ELF-1 (cell line): Measurements from ENCODE around the gene ACP7.

Experiments used
- DNase-seq: peaks from one replicate; pipeline ENCODE4 v3.0.0-alpha.2; 2016; ENCODE audit warnings: low read depth, low spot score

ACP7 gene

DNA sequence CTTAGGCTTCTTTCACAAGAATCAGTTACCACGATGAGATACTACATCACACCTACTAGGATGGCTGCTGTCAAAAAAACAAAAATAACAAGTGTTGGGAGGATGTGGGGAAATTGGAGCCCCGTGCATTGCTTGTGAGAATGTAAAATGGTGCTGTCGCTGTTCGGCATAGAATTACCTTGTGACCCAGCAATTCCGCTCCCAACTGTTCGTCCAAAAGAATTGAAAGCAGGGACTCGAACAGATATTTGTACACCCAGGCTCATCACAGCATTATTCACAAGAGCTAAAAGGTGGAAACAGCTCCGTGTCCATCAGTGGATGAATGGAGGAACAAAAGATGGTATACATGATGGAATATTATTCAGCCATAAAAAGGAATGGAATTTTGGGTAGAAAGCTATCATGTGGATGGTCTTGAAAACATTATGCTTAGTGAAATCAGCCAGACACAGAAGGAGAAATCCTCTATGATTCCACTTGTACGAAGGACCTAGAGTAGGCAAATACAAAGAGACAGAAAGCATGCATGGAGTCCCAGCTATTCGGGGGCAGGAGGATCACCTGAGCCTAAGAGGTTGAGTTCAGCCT is 64.9 kb downstream of the ACP7 start:
- no peak for DNase-seq

DNA sequence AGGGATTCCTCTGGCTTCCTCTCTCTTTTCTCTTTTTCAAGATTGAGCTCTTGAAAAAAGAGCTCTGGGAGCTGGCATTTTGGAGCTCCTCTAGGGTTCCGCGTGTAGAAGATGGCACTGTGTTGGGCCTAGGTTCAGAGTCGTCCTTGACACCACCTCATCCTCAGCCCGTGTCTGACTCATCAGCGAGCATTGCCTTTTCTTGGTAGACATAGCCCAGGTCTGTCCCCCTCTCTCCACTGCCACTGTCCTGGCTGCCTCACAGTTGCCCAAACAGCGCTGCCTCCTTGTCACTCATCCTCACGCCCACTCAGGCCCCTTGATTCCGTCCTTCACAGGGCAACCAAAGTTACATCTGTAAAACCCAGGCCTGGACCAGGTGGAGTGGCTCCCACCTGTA is 66.1 kb downstream of the ACP7 start:
- no peak for DNase-seq

- DNase-seq: no peak
These were observed 66.8 kb downstream of the ACP7 start for GRCh38 chr19:39150807-39151600.

GRCh38 chr19:39152066-39152465 is 67.9 kb downstream of the ACP7 start:
- DNase-seq: no peak

GRCh38 chr19:39154100-39154628 is 70.0 kb downstream of the ACP7 start:
- peak; percentile 45 for DNase-seq

- DNase-seq: peak; percentile 86
These were observed 70.5 kb downstream of the ACP7 start for GRCh38 chr19:39154629-39155100.

GRCh38 chr19:39155114-39155700 is 71.0 kb downstream of the ACP7 start:
- DNase-seq: no peak

DNA sequence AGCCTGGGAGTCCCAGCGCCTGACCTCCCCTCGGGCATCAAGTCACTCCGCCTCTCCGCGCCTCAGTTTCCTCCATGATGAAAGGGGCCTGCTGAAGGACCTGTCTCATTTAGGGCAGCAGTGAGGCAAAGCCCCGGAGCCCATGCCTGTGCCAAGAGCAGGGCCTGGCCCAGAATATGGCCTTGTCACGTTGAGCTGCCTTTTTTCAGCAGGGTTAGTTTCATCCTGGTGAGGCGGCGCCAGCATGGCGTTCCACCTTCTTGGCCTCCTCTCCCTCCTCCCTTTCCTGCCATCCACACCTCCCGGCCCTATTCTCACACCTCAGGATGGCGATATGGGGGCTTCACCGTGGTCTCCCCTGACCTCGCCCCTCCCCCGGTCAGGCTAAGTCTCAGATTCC is 71.6 kb downstream of the ACP7 start:
- DNase-seq: no peak

DNA sequence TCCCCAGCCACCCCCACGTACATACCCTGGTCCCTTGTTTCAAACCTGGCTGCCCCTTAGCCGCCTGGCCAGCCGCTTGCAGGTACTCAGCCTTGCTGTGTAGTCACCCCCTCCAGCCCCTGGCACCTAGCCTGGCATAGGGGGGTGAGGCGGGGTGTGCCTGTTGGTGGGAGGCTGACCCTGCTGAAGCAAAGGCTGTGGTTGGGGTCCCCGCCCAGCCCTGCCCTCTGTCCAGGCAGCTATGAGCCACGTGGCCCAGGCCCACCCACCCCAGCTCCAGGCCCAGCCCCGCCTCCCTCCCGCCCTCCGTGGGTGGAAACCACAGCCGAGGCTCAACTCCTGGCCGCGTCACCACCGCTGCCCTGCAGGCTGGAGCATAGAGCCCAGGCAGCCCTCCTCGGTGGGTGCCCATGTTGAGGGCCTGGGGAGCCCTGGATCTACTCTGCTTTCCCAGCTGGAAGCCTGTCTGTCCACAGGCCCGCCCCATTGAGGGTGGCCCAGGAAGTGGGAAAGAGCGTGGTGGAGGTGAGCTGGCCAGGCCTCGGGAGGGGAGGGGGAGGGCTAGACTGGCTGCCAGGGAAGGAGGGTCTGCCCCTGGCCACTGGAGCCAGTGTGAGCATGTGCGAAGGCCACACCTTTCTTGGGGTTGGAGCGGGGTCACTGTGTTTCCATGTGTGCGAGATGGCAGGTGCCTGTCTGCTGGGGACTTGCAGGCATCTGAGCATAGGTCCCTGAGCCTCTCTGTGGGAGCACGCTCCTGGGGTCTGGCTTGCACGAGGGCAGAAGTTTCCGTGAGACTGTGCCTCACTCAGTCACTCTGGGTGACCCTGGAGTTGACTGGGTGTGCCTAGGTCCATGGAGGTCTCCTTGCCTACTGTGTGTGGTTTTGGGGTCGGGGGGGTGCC is 72.4 kb downstream of the ACP7 start:
- DNase-seq: no peak

DNA sequence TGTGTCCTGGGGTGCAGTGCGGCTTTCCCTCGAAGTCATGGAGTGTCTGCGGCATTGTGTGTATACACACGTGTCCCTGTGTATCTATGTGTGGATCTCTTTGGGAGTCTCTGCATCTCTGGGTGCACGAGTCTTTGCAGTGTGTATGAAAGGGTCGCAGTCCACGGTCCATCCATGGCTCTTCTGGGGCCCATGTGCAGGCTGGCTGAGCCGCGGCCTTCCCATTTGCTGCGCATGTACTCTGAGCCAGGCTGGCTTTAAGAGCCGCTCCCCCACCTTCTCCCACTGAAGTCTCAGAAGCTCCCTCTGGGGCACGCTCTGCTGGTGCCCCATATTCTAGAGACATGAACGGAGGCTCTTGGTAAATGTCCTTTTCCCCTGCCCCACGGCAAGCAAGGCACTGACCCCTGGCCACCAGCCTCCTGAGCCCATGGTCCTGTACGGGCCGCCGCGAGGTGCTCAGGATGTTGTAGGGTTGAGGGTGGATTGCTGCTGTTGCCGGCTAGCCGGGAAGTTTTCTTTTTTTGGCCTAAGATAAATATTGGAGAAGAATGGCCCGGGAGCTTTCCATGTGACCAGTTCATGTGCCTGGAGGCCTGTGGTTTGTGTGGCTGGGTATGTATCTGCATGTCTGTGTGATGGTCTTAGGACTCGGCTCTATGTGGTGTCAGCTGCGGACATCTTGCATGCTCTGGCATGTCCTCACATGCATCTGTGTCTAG is 73.3 kb downstream of the ACP7 start:
- no peak for DNase-seq

- DNase-seq: no peak
These were observed 73.8 kb downstream of the ACP7 start for GRCh38 chr19:39157997-39158389.

DNA sequence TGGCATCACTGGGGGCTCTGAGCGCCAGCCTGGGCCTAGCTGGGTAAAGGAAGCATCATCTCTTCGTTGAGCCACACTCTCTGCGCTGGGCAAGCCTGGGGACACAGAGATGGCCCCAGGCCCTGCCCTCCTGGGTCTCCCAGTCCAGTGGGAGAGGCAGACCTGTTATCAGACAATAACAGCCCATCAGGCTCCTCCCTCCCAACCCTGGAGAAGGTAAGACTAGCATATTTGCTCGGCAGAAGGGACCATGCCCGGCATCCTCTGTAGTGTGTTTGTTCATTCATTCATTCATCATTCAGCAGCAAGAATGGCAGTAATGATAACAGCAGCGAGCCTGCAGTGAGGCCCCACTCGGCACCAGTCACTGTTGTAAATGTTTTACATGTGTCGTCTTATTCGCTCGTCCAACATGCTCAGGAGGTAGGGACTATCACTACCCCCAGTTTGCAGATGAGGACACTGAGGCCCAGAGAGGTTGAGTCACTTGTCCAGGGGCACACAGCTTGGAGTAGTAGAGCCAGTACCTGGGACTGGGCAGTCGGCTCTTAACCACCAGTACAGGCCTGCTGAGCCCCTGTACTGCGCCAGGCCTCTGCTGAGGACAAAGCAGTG is 74.6 kb downstream of the ACP7 start:
- no peak for DNase-seq

GRCh38 chr19:39160523-39160861 is 76.3 kb downstream of the ACP7 start:
- DNase-seq: no peak
